HCT116 (cell line): ENCODE data around the gene PLCL2.

ENCODE experiments used
- CEBPB ChIP-seq: IDR thresholded peaks from 2 replicates; pipeline ENCODE4 v1.6.1; 2012; ENCODE audit warnings: low read depth
- EZH2 ChIP-seq: fragments of 200-600 bp; sonication (generic); IDR thresholded peaks from 2 replicates; pipeline ENCODE4 v1.6.1; 2017; ENCODE audit warnings: antibody characterized with exemption, mixed run types
- FOSL1 ChIP-seq: IDR thresholded peaks from 2 replicates; pipeline ENCODE4 v1.6.1; 2012; ENCODE audit warnings: low read depth
- POLR2A ChIP-seq: IDR thresholded peaks from 2 replicates; pipeline ENCODE4 v1.7.0; 2011; ENCODE audit warnings: borderline replicate concordance; ENCODE audit not compliant: insufficient read depth, insufficient read length; ENCODE audit errors: extremely low read depth
- POLR2AphosphoS5 ChIP-seq: IDR thresholded peaks from 2 replicates; pipeline ENCODE4 v1.6.1; 2011; ENCODE audit warnings: mild to moderate bottlenecking, low read depth, low read length, moderate library complexity
- TF ChIP-seq, protein P1 (sequence below), 3 experiments: fragments of 200-600 bp in 1 of 3; sonication (generic) in 1 of 3; IDR thresholded peaks in 2 of 3; conservative IDR thresholded peaks in 1 of 3; 2 replicates each; pipeline ENCODE4 v1.5.1; 2012 to 2017; ENCODE audit warnings: low read depth in 2 of 3, low read length in 2 of 3, antibody characterized with exemption in 1 of 3, borderline replicate concordance in 1 of 3, control low read depth in 1 of 3, mild to moderate bottlenecking in 1 of 3, mixed read lengths in 1 of 3, mixed run types in 1 of 3, moderate library complexity in 1 of 3; ENCODE audit not compliant: insufficient read depth in 1 of 3

DNA sequence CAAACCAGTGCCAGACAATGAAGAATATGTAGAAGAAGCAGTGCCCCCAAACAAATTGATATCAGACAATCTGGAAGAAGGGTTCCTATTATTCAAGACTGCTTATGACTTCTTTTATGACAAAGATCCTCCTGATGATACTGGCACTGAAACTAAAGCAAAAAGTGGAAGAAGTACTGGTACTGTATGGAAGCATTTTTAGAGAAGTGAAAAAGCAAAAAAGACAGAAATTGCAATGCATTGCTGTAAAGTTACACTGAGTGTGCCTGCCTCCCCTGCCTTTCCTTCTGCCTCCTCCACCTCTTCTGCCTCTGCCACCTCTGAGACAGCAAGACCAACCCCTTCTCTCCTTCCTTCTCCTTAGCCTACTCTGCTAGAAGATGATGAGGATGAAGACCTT lies 167.6 kb downstream of the PLCL2 start:
- TF ChIP-seq, protein P1, sequence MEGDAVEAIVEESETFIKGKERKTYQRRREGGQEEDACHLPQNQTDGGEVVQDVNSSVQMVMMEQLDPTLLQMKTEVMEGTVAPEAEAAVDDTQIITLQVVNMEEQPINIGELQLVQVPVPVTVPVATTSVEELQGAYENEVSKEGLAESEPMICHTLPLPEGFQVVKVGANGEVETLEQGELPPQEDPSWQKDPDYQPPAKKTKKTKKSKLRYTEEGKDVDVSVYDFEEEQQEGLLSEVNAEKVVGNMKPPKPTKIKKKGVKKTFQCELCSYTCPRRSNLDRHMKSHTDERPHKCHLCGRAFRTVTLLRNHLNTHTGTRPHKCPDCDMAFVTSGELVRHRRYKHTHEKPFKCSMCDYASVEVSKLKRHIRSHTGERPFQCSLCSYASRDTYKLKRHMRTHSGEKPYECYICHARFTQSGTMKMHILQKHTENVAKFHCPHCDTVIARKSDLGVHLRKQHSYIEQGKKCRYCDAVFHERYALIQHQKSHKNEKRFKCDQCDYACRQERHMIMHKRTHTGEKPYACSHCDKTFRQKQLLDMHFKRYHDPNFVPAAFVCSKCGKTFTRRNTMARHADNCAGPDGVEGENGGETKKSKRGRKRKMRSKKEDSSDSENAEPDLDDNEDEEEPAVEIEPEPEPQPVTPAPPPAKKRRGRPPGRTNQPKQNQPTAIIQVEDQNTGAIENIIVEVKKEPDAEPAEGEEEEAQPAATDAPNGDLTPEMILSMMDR (IDR thresholded peaks at IDR 0.05 in 2 of 3, conservative IDR thresholded peaks at IDR 0.05 in 1 of 3; ENCODE audit: borderline replicate concordance in 1 of 3, insufficient read depth in 1 of 3, low read depth in 2 of 3, low read length in 2 of 3): no peak
- TF ChIP-seq FOSL1: no peak
- no peak for TF ChIP-seq CEBPB
- TF ChIP-seq POLR2AphosphoS5: no peak
- no peak for TF ChIP-seq EZH2
- no peak for TF ChIP-seq POLR2A
